HG03457 (cell line): ENCODE data around the gene UNC13C.

Experiments
- ATAC-seq: cut with Tn5 transposase; IDR thresholded peaks from one replicate; pipeline ENCODE4 v1.9.1; 2021; ENCODE audit warnings: moderate number of reproducible peaks; ENCODE audit not compliant: unreplicated experiment

Gene UNC13C

DNA sequence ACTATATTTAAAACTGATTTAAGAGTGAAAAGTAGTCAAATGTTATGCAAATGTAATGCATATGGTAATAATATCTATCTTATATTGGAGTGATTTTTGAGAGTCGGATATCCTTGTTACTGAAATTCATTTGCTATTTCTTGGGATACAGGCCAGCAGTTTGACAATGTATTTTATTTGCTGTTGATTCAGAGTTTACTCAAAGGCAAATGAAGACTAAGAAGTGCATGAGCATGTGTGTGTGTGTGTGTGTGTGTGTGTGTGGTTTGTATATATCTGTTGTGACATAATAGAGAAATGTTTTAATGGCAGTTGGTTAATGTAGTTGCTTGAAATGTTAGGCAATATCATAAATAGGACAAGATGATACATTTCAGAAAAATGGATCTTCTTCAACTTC lies 39.0 kb downstream of the UNC13C start:
- ATAC-seq = no peak

DNA sequence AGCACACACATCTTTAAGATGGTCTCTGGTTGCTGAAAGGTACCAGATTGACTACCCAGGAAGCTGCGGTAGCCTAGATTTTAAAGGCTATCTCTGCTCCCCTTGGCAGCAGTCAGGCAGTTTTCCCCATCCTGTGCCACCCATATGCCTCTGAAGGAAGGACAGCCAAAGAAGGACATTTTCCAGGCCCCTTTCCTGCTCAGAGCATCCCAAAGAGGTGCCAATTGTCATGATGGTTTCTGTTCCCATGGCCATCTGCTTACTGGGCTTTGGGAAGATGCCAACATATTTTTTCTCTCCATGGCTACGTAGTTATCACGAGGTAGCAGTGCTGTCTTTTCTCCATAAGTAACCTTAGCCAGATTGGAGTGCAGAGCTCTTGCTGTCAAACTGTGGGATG lies 39.7 kb downstream of the UNC13C start:
- ATAC-seq = no peak

DNA sequence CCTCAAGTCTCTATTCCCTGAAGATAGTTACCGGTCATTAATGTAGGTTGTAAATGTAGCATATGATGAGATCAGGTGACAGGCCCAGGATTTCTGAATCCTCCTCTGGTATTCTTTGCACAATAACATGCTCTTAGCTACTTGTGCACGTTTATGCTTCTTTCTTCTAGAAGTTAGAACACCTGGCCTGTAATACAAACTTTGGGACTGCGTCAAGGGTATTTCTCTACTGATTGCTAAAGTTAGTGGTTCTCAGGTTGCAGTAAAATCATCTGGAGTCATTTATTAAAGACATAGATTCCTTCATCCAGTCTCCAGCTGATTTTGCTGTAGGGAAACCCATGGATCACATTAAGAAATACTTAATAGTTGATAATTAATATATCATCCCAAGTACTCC lies 48.0 kb downstream of the UNC13C start:
- no peak for ATAC-seq

DNA sequence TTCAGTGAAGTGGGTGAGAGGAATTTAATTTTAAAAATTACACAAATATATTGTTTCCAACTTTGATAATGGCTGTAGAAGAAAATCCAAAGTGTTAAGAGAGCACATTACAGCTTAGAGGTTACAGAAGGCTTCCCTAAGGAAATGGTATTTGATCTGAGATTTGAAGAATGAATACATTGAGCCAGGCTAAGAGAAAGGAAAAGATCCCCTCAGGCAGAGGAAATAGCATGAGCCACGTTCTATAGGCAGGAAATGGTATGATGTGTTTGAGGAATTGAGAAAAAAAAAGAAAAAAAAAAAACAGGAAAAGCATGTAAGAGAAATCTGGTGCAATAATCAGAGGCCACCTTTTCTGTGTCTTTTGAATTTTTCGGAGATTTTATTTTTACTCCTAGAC lies 48.6 kb downstream of the UNC13C start:
- no peak for ATAC-seq

DNA sequence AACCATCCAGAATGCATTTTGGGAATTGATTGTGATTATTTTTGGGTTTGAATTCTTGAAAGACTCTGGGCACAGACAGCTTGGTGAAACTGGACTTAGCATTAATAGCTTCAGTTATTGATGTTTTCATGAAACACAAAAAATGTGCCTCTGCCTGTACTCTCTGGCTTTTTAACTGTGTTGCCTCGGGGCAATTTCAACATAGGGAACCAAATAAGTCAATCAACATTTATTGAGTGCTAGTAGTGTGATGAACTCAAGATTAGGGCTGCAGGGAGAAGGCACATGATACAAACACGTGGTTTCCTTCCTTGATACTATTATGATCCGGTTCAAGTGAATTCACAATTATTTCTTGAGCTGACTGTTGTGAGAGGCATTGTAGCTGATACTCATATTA lies 50.8 kb downstream of the UNC13C start:
- no peak for ATAC-seq

DNA sequence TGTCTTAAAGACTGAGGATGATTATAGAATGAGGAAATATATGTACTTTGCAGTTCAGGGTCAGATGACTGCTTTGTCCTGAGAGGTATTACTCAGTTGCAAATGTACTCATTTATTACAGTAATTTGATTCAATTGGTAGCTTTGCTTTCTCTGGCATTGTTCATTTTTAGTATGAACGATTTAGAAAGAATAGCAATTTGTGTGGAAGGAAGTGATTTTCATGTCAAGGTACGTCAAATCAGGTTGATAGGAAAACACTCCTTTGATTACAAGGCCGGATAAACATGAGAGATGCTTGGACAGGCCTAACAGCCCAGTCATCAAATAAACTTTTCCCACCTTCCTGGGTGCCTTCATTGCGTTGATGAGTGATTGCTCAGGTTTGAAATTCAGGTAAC lies 53.8 kb downstream of the UNC13C start:
- ATAC-seq = no peak

DNA sequence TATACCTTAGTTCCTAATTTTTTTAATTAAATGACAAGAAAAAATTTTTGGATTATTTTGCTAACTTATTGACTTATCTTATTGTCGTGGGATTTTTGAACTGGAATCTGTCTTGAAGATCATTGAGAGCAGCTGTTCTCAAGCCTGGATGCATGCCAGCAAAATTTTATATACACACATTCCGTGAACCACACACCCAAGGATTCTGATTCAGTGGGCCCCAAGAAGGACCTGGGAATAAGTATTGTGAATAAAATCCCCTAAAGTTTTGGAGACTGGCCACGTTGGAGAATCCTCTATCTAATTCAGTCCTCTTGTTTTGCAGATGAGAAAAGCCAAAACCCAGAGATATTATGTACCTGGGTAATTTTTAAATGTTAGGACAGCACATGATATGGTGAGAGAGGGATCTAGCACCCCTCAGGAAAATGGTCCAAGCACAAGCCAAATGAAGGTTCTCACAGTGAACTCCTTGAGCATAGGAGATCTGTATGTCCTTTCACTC lies 55.2 kb downstream of the UNC13C start:
- ATAC-seq = no peak

DNA sequence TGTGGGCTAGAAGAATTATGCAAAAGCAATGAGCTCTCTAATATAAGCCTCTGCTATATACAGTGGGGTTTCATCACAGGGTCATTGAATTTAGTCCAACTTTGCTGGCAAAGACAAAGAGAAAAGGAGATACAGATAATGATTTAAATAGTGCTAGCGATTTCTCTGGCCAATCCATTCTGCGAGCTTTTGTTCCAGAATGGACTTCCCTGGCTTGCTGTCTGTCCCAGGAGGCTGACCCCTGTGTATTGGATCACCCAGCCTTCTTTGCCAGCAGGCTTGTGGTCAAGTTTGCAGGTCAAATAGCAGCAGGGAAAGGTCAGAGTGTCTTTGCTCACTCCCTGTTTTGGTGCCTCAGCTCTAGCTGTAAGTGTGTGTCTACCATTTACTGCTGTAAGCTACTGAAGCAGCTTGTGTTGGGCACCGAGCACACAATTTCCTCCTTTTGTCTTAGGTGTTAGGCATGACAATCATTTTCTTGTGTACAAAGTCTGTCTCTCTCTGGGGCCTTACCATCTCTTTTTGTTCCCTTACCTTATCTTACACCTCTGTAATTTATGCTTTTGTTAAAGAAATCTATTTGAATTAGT lies 55.7 kb downstream of the UNC13C start:
- no peak for ATAC-seq

DNA sequence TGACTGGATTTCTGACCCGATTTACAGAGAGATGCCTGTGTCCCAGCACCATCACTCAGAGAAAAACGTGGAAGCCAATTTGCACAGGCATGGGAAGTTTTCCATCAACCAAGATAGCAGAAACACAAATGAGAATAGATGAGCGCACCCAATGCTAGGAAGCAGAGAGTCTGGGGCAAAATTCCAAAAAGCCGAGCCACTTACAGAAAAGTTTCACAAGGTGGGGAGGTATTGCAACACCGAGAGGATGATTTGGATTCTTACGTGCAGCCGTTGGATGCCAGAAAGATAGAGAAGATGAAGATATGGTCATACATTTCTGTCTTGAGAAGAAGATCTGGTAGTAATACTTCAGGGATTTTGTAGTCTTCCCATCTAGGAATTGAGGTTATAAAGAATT lies 57.4 kb downstream of the UNC13C start:
- no peak for ATAC-seq

DNA sequence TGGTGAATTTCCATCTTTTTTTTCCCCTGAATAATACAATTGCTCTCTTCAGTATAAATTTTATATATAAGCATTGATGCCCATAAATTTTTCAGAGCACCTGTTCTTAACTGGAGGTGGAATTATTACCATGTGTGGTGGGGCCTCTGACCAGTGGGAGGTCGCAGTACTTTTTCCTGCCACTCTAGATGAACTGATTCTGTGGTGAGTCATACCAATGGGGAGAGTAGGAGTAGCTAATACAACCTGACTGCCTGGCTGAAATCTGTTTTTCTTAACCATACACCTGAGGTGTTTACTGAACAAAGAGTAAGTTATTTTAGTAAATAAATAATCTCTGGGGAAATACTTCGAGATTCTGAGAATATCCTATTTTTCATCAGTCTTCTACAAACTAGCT lies 67.2 kb downstream of the UNC13C start:
- no peak for ATAC-seq

DNA sequence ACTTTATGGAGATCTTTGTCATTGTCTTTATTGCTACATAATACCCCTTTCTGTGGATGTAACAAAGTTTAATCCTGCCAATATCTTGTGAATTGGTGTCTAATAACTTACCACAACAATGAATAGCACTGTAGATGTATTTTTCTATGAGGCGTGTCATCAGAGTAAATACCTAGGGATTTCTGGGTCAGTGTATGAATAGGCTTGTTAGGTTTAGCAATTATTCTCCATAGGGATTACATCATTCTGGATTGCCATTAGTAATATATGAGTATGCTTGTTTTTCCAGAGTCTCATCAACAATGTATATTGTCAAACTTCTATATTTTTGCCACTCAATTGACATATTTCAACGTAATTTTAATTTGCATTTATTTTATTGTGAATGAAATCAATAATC lies 67.9 kb downstream of the UNC13C start:
- ATAC-seq = no peak

DNA sequence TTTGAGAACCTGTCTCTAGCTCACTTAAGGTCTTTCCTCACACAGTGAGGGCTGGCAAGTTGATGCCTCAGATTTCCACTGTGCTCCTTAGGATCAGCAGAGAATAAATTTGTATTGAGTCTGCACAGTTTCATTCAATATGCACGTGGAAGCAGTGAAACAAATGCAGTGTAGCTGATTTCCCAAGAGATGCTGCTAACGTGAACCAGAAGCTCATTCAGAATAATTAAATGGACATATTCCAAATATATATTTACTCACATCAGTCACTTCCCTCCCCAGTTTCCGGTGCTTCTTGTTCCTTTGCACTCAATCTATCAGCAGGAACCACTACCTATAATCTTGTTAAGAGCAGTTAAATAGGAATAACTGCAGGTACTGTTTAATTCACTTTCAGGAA lies 86.1 kb downstream of the UNC13C start:
- ATAC-seq = no peak

DNA sequence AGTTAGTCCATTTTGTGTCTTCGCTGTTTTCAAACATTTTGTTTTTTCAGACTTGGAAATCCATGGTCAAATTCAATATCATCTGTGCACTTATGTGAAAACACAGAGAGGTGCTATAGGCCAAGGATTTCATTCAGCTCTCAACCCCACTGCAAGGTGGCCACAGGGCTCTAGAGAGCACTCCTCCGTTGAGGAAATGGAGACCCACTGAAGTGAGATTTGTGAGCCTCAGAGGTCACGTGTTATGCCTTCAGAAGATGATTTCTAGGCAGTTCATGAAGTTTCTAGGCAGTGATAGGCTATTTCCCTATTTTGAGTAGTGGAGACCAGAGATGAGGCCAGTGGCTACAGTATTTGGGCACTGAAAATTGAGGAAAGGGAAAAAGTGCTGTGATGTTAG lies 88.2 kb downstream of the UNC13C start:
- ATAC-seq = no peak

DNA sequence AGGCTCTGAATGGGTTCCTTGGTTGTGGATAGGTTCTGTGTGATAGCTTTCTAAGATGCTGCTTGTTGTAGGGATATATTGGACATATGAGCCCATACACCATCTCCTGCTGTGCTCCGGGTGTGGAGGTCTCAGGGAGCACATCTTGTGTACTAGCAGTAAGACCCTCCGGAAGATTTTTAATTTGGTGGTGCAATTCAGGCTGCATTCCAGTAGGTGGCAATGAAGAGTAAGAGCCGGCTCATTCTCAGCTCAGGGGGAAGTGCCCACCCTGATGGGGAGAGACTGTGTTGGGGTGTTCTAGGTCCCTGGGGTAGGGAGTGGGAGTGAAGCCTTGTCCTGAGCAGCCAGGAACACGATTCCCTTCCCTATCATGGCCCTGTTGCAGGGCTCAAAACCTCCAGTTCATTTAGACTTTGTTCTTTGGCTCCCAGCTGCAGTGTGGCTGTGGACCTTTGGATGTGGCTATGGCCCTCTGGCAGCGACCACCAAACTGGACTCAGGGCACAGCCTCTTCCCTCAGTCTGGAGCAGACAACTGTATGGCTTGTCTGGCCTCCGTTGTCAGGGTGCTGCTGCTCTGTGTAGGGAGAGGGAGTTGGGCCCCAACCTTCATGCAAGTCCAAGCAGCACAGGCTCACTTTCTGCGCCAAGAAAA lies 104.7 kb downstream of the UNC13C start:
- ATAC-seq = no peak

DNA sequence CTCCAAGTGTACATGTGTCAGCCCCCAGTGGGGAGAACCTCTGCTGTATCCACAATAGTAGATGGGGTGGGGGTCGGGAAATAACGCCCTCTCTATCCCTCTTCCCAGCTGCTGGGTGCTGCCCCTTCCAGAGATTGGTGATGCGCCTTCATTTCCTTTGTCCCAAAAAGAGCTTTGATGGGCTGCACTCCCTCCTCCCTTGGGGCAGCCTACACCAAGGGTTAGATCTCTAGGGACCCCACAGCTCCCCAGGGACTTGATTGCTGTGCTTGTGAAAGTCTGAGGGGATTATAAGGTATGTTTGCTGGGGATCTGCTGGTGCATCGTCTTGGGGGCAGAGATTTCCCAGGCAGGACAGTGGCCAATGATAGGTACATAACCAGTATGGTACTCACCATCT lies 105.3 kb downstream of the UNC13C start:
- ATAC-seq = no peak

DNA sequence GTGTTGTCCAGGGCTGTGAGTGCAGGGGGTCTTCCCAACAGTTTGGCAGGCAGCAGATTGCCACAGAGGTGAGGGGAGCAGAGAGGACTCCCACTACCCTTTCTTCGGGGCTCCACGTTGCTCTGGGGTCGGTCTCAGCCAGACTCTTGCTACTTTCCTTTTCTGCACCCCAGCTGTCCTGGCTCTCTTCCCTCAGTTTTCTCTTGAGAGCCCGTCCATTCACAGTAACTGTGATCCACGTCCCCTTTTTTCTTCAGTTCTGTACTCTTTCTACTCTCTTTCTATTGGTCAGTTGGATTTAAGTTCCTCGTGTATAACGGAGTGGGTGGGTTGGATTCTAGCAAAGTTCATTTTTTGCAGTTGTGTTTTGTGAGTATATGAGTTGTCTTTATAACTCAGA lies 105.8 kb downstream of the UNC13C start:
- no peak for ATAC-seq

DNA sequence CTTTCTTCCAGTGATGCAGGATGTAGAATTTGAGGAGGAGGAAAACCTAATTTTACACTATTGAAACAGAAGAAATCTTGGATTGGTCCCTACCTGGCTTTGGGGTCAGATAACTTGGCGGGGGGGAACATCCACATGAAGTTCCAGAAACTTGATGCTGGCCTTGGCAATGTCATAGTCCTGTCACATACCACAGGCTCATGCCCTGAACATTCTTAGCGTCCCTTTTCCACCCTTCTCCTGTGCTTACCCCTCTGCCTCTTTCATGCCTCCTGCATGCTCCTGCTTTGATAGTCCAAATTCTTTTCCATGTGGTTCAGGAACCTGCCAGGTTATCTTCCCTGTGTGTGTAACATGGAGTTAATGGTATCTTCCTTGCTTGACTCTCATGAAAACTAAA lies 110.6 kb downstream of the UNC13C start:
- no peak for ATAC-seq

DNA sequence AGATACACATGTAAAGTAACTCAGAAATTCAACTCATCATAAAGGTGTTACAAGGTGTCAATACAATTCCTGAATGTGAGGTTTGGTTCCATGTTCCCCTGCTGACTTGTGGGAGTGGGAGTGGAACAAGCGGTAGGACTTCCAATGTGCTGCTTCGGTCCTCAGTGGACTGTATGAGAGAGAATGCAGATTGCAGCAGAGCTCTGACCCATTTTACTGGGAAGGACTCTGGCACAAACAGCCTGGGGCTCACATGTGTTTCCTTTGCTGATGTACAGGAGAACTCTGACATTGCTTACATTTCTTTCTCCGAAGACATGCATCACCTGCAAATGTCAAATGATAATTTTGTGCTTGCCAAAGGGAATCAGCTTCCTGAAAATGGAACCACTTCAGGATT lies 111.5 kb downstream of the UNC13C start:
- no peak for ATAC-seq

DNA sequence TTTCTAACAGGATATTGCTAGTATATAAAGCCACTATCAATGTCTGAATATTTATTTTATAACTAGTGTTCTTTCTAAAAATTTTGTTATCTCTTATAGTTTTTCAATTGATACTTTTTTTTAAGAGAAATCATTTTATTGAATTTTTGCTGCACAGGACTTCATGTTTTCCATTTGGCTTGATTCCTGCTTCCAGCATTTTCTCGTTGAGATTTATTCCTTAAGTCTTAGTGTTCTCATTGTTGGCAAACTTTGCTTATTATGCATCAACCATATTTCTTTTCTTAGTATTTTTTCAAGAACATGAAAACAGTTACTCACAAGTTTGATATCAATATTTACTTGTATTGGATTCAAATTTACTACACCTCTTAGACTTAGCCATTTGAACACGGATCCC lies 113.4 kb downstream of the UNC13C start:
- no peak for ATAC-seq

DNA sequence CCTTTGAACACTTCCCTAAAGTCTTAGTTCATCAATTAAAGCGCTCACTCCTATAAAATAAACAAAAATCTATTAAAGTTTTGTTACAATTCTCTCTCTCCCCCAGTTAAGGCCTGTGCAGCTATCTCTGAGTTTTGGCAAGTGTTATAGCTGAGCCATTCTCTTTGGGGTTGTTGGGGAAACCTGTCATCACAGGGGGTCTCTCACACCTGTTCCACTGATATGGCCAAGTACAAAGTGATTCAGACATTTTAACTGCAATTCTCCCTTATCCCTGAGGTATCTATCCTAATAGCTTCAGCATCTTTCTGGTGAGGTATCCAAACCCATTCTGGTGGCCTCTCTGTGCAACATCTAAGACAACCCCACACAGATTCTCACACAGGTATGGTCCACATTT lies 116.4 kb downstream of the UNC13C start:
- no peak for ATAC-seq

DNA sequence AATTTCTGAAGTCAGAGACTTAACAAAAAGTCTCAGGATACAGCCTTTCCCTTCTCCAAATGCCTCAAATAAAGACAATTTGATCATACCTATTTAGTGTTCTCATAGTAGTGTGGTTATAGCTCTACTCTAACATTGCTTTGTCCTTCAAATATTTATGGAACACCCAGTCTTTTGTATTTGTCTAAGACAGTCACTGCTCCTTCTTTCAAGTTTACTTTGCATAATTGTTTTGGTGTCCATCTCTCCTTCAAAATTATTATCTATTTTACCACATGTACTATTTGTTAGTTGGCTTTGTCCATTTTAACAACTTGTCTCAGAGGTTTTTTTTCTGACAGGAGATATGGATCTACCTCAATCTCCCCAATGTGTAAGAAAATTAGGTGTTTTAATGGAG lies 118.8 kb downstream of the UNC13C start:
- ATAC-seq = no peak

DNA sequence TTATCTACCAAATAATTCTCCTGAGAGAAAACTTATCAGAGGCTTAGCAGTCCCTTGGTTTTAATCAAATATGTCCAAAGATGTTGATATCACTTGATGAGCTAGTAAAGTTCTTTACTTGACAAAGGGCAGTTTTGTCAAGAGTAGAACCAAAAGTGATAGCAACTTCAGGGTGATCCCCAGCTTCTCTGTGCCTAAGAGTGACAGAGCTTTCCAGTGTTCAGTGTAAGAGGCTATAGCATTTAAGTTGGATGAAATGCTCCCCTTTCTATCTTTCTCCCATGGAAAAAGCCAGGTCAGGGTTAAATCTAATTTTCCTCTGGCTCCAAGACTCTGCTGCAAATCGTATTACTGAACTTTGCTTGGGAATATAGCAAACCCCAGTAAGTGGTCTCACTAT lies 120.8 kb downstream of the UNC13C start:
- no peak for ATAC-seq

DNA sequence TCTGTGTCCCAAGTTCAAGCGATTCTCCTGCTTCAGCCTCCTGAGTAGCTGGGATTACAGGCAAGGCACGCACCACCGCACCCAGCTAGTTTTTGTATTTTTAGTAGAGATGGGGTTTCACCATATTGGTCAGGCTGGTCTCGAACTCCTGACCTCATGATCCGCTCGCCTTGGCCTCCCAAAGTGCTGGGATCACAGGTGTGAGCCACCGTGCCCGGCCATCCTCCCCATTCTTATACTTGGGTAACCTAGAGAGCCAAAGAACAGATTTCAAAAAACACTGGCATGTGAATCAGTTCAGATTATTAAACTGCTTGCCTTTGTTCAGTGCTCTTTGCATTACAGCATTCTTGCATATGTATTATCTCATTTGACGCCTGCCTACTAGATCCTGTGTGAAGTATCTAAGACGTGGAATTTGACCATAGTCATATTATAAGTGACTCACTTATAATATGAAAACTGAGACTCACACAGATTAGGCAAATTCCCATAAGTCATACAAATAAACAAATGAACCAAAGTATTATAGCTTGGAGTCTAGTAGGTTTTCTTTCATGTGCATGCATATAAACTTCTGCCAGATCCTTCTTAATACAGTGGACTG lies 123.5 kb downstream of the UNC13C start:
- ATAC-seq = no peak
